K562 (cell line): ENCODE data around the gene C2orf76. TPM values are rescaled to one million over a fixed set of nuclear protein-coding genes. Genes with fewer than 3 reads are reported as not detected.

Experiments
- ATF2 ChIP-seq: sonication (generic); formaldehyde crosslinking; IDR thresholded peaks from 2 replicates; pipeline ENCODE4 v1.8.1; 2022; ENCODE audit warnings: missing genetic modification reagents
- CBX8 ChIP-seq: fragments of 200-600 bp; sonication (generic); IDR thresholded peaks from 2 replicates; pipeline ENCODE4 v1.6.1; 2012; ENCODE audit warnings: borderline replicate concordance, mixed run types, low read depth, mild to moderate bottlenecking, moderate library complexity, mixed read lengths, low read length, control low read depth, inconsistent platforms; ENCODE audit not compliant: poor library complexity, severe bottlenecking; ENCODE audit errors: extremely low read depth
- CREB3 ChIP-seq: fragments of 450-650 bp; conservative IDR thresholded peaks from 2 replicates; pipeline ENCODE4 v1.6.1; 2016; ENCODE audit warnings: missing genetic modification characterization, low read depth, mild to moderate bottlenecking, missing compliant biosample characterization, moderate library complexity
- CTCFL ChIP-seq: IDR thresholded peaks from 2 replicates; pipeline ENCODE4 v1.6.1; 2011; ENCODE audit warnings: borderline replicate concordance, low read depth, mild to moderate bottlenecking, moderate library complexity, low read length; ENCODE audit not compliant: insufficient read depth, poor library complexity, severe bottlenecking
- KAT7 ChIP-seq: sonication (generic); formaldehyde crosslinking; IDR thresholded peaks from 2 replicates; pipeline ENCODE4 v1.8.0; 2022; ENCODE audit warnings: missing genetic modification reagents, mild to moderate bottlenecking, borderline replicate concordance
- RBBP5 ChIP-seq: fragments of 200-600 bp; sonication (generic); IDR thresholded peaks from 2 replicates; pipeline ENCODE4 v1.6.1; 2012; ENCODE audit warnings: borderline replicate concordance, mild to moderate bottlenecking, low read length, control low read depth, inconsistent platforms; ENCODE audit not compliant: insufficient read depth, poor library complexity, severe bottlenecking
- RBM15 ChIP-seq: fragments of 200-400 bp; formaldehyde crosslinking; IDR thresholded peaks from 2 replicates; pipeline ENCODE4 v1.6.1; 2018; ENCODE audit warnings: mild to moderate bottlenecking, low read length, moderate library complexity; ENCODE audit not compliant: insufficient read depth
- RBM34 ChIP-seq: fragments of 200-400 bp; formaldehyde crosslinking; IDR thresholded peaks from 2 replicates; pipeline ENCODE4 v1.6.1; 2018; ENCODE audit warnings: low read length, borderline replicate concordance; ENCODE audit not compliant: insufficient read depth
- TBL1XR1 ChIP-seq, 2 experiments: IDR thresholded peaks; 2 replicates each; pipeline ENCODE4 v1.6.1; 2012; ENCODE audit warnings: improper control_type of control experiment in 2 of 2, low read length in 2 of 2, mild to moderate bottlenecking in 1 of 2
- ZBED1 ChIP-seq: IDR thresholded peaks from 2 replicates; pipeline ENCODE4 v1.6.1; 2014
- ZFP1 ChIP-seq: fragments of 450-650 bp; formaldehyde crosslinking; IDR thresholded peaks from 2 replicates; pipeline ENCODE4 v1.4.0; 2020; ENCODE audit warnings: mild to moderate bottlenecking, mixed read lengths
- ZHX1 ChIP-seq: fragments of 150-350 bp; conservative IDR thresholded peaks from 2 replicates; pipeline ENCODE4 v1.6.1; 2014; ENCODE audit warnings: low read length
- ZNF12 ChIP-seq: sonication (generic); formaldehyde crosslinking; IDR thresholded peaks from 2 replicates; pipeline ENCODE4 v1.4.0; 2020; ENCODE audit warnings: mild to moderate bottlenecking, missing genetic modification reagents
- ZNF644 ChIP-seq: fragments of 200-800 bp; sonication (Bioruptor generic); IDR thresholded peaks from 2 replicates; pipeline ENCODE4 v1.6.1; 2016; ENCODE audit warnings: low read depth, missing genetic modification characterization, missing compliant biosample characterization
- polyA plus RNA-seq, 8 experiments: library from polyadenylated mRNA; depleted of rRNA in 4 of 8; stranded (reverse) in 5 of 8; unstranded in 3 of 8; fragments of >200 nt; fragmentation: Nextera tagmentation in 2 of 8; fragmentation: Illumina TruSeq in 1 of 8; extraction: Ambion mirVana in 2 of 8; extraction: Trizol in 1 of 8; gene quantifications; 2 replicates each; pipeline versions ENCODE4 v1.2.1 to v1.2.3, GENCODE V29; 2011 to 2014; ENCODE audit warnings: inconsistent platforms in 1 of 8, missing spikeins in 1 of 8
- total RNA-seq, 7 experiments: library from RNA; depleted of rRNA in 6 of 7; stranded (reverse); fragments of >200 nt in 6 of 7; fragmentation: Illumina TruSeq in 2 of 7; extraction: Trizol in 2 of 7; gene quantifications; 2 replicates each; pipeline versions ENCODE4 v1.2.1 to v1.2.3, GENCODE V29; 2011 to 2021; ENCODE audit warnings: low replicate concordance in 1 of 7
- TF ChIP-seq, protein P1 (sequence below): IDR thresholded peaks from 2 replicates; pipeline ENCODE4 v1.6.1; 2011; ENCODE audit not compliant: insufficient read length; ENCODE audit errors: extremely low read depth
- TF ChIP-seq, protein P2 (sequence below): fragments of 450-650 bp; formaldehyde crosslinking; IDR thresholded peaks from 2 replicates; pipeline ENCODE4 v1.4.0; 2020; ENCODE audit warnings: mild to moderate bottlenecking

Gene C2orf76
- total and polyA plus RNA-seq, 9 of the 15 experiments (the other 6 are each of a cell fraction or from before 2014, with no cell fraction given) = 4.8 to 26.2 (median 14.5) TPM

DNA sequence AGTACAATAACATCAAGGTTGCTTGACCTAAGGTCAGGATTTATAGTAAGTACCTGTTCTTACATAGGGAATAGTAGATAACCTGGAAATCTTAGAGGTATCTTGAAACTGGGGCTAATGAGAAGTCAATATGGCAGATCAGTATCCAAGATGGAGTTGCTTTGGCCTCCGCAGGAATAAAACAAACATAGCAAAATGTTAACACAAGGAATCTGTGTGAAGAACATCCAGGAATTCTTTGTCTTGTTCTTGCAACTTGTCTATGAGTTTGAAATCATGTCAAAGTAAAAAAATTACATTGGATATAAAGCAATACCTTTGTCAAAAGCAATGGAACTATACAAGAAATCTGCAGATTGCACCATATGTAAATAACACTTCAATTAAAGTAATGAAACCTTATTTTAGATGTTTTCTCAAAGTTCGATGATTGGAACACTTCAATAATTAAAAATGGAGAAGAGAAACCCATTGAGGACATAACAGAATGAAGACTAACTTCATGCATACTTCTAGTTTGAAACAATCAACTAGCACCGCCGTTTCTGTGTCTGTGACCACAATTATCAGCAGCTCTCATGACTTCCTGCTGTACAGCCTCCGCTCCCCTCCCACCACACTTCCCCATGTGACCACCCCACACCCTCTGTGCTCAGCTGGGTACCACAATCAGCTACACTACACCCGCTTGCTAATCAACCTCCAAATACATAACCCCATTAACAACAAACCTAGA lies 27.6 kb downstream of the C2orf76 start (continued):
- TF ChIP-seq RBM15 (no peak), CBX8 (no peak), RBBP5 (no peak), ZHX1 (no peak), CTCFL (no peak), KAT7 (CRISPR knock-in tag) (no peak), ZNF12 (no peak), RBM34 (no peak), ZBED1 (no peak), ZNF644 (tag) (peak; percentile 67; the same call in 1 of the 2 replicates), ATF2 (CRISPR knock-in tag) (no peak), CREB3 (tag) (peak; percentile 97), ZFP1 (CRISPR knock-in tag) (peak; percentile 79), TBL1XR1 (IDR thresholded peaks at IDR 0.05; ENCODE audit: low read length in 2 of 2) (no peak)
- TF ChIP-seq, protein P1, sequence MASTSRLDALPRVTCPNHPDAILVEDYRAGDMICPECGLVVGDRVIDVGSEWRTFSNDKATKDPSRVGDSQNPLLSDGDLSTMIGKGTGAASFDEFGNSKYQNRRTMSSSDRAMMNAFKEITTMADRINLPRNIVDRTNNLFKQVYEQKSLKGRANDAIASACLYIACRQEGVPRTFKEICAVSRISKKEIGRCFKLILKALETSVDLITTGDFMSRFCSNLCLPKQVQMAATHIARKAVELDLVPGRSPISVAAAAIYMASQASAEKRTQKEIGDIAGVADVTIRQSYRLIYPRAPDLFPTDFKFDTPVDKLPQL = no peak
- TF ChIP-seq, protein P2, sequence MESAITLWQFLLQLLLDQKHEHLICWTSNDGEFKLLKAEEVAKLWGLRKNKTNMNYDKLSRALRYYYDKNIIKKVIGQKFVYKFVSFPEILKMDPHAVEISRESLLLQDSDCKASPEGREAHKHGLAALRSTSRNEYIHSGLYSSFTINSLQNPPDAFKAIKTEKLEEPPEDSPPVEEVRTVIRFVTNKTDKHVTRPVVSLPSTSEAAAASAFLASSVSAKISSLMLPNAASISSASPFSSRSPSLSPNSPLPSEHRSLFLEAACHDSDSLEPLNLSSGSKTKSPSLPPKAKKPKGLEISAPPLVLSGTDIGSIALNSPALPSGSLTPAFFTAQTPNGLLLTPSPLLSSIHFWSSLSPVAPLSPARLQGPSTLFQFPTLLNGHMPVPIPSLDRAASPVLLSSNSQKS (CRISPR knock-in tag) = peak; percentile 77; the same call in 1 of the 2 replicates
